OCI-LY1 (cell line): ENCODE measurements around the gene WDR93.

Experiments
- EZH2 ChIP-seq: fragments of 200-600 bp; sonication (generic), shearing (Covaris generic); IDR thresholded peaks from 2 replicates; pipeline ENCODE4 v1.8.0; 2017; ENCODE audit warnings: borderline replicate concordance, mixed run types, mild to moderate bottlenecking, antibody characterized with exemption, low read length, moderate library complexity, mixed read lengths
- TF ChIP-seq, protein P1 (sequence below): fragments of 200-600 bp; sonication (generic), shearing (Covaris generic); IDR thresholded peaks from 2 replicates; pipeline ENCODE4 v1.5.1; 2017; ENCODE audit warnings: mild to moderate bottlenecking, antibody characterized with exemption, low read length, moderate library complexity, mixed read lengths

DNA sequence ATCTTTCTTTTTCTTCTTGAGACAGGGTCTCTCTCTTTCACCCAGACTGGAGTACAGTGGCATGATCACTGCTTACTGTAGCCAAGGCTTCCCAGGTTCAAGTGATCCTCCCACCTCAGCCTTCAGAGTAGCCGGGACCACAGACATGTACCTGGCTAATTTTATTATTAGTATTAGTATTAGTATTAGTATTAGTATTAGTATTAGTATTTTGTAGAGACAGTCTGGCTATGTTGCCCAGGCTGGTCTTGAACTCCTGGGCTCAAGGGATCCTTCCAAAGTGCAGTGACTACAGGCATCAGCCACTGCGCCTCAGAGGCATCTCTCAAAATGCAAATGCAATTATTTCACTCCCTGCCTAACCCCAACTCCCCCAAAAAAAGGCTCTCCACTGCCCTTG lies 37.0 kb upstream of the WDR93 start:
- TF ChIP-seq, protein P1, sequence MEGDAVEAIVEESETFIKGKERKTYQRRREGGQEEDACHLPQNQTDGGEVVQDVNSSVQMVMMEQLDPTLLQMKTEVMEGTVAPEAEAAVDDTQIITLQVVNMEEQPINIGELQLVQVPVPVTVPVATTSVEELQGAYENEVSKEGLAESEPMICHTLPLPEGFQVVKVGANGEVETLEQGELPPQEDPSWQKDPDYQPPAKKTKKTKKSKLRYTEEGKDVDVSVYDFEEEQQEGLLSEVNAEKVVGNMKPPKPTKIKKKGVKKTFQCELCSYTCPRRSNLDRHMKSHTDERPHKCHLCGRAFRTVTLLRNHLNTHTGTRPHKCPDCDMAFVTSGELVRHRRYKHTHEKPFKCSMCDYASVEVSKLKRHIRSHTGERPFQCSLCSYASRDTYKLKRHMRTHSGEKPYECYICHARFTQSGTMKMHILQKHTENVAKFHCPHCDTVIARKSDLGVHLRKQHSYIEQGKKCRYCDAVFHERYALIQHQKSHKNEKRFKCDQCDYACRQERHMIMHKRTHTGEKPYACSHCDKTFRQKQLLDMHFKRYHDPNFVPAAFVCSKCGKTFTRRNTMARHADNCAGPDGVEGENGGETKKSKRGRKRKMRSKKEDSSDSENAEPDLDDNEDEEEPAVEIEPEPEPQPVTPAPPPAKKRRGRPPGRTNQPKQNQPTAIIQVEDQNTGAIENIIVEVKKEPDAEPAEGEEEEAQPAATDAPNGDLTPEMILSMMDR: no peak
- no peak for TF ChIP-seq EZH2
